ENCODE results near the gene SPEG. TPM values are rescaled to one million over a fixed set of nuclear protein-coding genes. Genes with fewer than 3 reads are reported as not detected.

SPEG gene
- total RNA-seq, 2 experiments from 2014 or later = 2.0 to 2.6 TPM

Other genes with a start within 250 kb of the SPEG start
- 10 to 100 TPM; 49.1 to 60.2 TPM for gene ZFAND2B, start 228.1 kb upstream of the SPEG start, total RNA-seq
- 10 to 100 TPM; 10.0 to 10.3 TPM for gene ABCB6, start 215.9 kb upstream of the SPEG start, total RNA-seq
- gene ATG9A, start 205.2 kb upstream of the SPEG start, total RNA-seq = 10 to 100 TPM; 48.5 to 52.9 TPM
- gene ANKZF1, start 205.0 kb upstream of the SPEG start, total RNA-seq = 100 to 1,000 TPM in 1 of 2 experiments, 10 to 100 TPM in 1; 92.0 to 100 TPM
- 1 to 10 TPM; 3.3 to 3.4 TPM for gene GLB1L, start 189.4 kb upstream of the SPEG start, total RNA-seq
- 10 to 100 TPM; 33.0 to 33.5 TPM for gene STK16, start 189.4 kb upstream of the SPEG start, total RNA-seq
- gene TUBA4B, start 181.6 kb upstream of the SPEG start, total RNA-seq = not detected
- 100 to 1,000 TPM; 261 to 339 TPM for gene TUBA4A, start 180.9 kb upstream of the SPEG start, total RNA-seq
- gene DNAJB2, start 155.5 kb upstream of the SPEG start, total RNA-seq = 10 to 100 TPM; 38.2 to 40.9 TPM
- not detected for gene PTPRN, start 125.4 kb upstream of the SPEG start, total RNA-seq
- gene RESP18, start 102.1 kb upstream of the SPEG start, total RNA-seq = not detected
- gene DNPEP, start 46.9 kb upstream of the SPEG start, total RNA-seq = 10 to 100 TPM; 58.8 to 64.9 TPM
- not detected for gene DES, start 16.5 kb upstream of the SPEG start, total RNA-seq
- 10 to 100 TPM; 34.5 to 40.5 TPM for gene GMPPA, start 64.0 kb downstream of the SPEG start, total RNA-seq
- not detected for gene ASIC4, start 79.6 kb downstream of the SPEG start, total RNA-seq
- 1 to 10 TPM; 6.4 to 7.8 TPM for gene CHPF, start 109.0 kb downstream of the SPEG start, total RNA-seq
- under 1 TPM; 0.44 to 0.69 TPM for gene TMEM198, start 109.2 kb downstream of the SPEG start, total RNA-seq
- not detected for gene OBSL1, start 136.7 kb downstream of the SPEG start, total RNA-seq
- not detected for gene INHA, start 137.5 kb downstream of the SPEG start, total RNA-seq
- 10 to 100 TPM; 35.3 to 40.3 TPM for gene STK11IP, start 163.0 kb downstream of the SPEG start, total RNA-seq
- gene SLC4A3, start 192.8 kb downstream of the SPEG start, total RNA-seq = not detected